Measurements from ENCODE around the gene ASIC4.

GRCh38 chr2:219555956-219556355 lies 41.7 kb downstream of the ASIC4 start:
- TF ChIP-seq SMC3 (IDR thresholded peaks at IDR 0.05; ENCODE audit: low read depth, low read length) = no peak
- no peak for TF ChIP-seq RAD21 (IDR thresholded peaks at IDR 0.05; ENCODE audit: low read length)
- TF ChIP-seq CTCF (conservative IDR thresholded peaks at IDR 0.05; ENCODE audit: low read depth, low read length) = no peak
- TF ChIP-seq BHLHE40 (IDR thresholded peaks at IDR 0.05; ENCODE audit: low read depth, low read length) = no peak
- no peak for TF ChIP-seq RFX5 (IDR thresholded peaks at IDR 0.05; ENCODE audit: low read depth, low read length)
- no peak for TF ChIP-seq USF2 (IDR thresholded peaks at IDR 0.05; ENCODE audit: low read depth, low read length)
- TF ChIP-seq POLR2A (IDR thresholded peaks at IDR 0.05; ENCODE audit: low read depth, low read length) = no peak
- TF ChIP-seq MXI1 (IDR thresholded peaks at IDR 0.05; ENCODE audit: borderline replicate concordance, low read depth, low read length) = no peak
- TF ChIP-seq FOS (IDR thresholded peaks at IDR 0.05; ENCODE audit: low read depth, low read length) = no peak
